NCI-H2107 treated with DMSO at 0.1 percent for 48 hours (cell line): ENCODE data around the gene MTAP.

Source experiments
- DNase-seq: peaks from one replicate; lab custom pipeline; 2025; ENCODE audit not compliant: unreplicated experiment; lab: John Stamatoyannopoulos, UW

MTAP gene

GRCh38 chr9:21969011-21969940 lies 166.8 kb downstream of the MTAP start:
- no peak for DNase-seq

- DNase-seq: no peak
These were observed 167.7 kb downstream of the MTAP start for GRCh38 chr9:21969951-21970799.

- no peak for DNase-seq
These were observed 168.6 kb downstream of the MTAP start for GRCh38 chr9:21970800-21971640.

- no peak for DNase-seq
These were observed 169.9 kb downstream of the MTAP start for GRCh38 chr9:21972361-21972760.

GRCh38 chr9:21974343-21974721 lies 171.9 kb downstream of the MTAP start:
- peak; percentile 56 for DNase-seq

GRCh38 chr9:21974722-21975409 lies 172.4 kb downstream of the MTAP start:
- DNase-seq: peak; percentile 88

- DNase-seq: no peak
These were observed 174.0 kb downstream of the MTAP start for GRCh38 chr9:21976334-21976875.

GRCh38 chr9:21982391-21982790 lies 180.0 kb downstream of the MTAP start:
- no peak for DNase-seq

- DNase-seq: no peak
These were observed 180.6 kb downstream of the MTAP start for GRCh38 chr9:21982861-21983560.

- no peak for DNase-seq
These were observed 181.1 kb downstream of the MTAP start for GRCh38 chr9:21983561-21983935.

- DNase-seq: no peak
These were observed 181.7 kb downstream of the MTAP start for GRCh38 chr9:21984101-21984500.

- DNase-seq: no peak
These were observed 183.7 kb downstream of the MTAP start for GRCh38 chr9:21985964-21986667.
